GM10248 (cell line): ENCODE measurements around the gene LITAF.

Experiments
- CTCF ChIA-PET: fragments of 300-600 bp; sonication (Branson Sonifier 250); formaldehyde crosslinking; extraction: SDS; loops from one replicate; lab custom pipeline; 2021; ENCODE audit warnings: antibody characterized with exemption; lab: Yijun Ruan, JAX
- POLR2A ChIA-PET: fragments of 350-650 bp; sonication (Branson Sonifier 250); formaldehyde crosslinking; extraction: SDS; loops from one replicate; lab custom pipeline; 2020; ENCODE audit warnings: antibody characterized with exemption; lab: Yijun Ruan, JAX
- DNase-seq: peaks from one replicate; pipeline ENCODE4 v3.0.0; 2012; ENCODE audit errors: extremely low spot score
- TF ChIP-seq, protein P1 (sequence below): IDR thresholded peaks from 2 replicates; pipeline ENCODE4 v1.5.1; 2012; ENCODE audit warnings: mild to moderate bottlenecking, low read depth; ENCODE audit errors: extremely low read depth, missing control alignments, control extremely low read depth

The LITAF gene

DNA sequence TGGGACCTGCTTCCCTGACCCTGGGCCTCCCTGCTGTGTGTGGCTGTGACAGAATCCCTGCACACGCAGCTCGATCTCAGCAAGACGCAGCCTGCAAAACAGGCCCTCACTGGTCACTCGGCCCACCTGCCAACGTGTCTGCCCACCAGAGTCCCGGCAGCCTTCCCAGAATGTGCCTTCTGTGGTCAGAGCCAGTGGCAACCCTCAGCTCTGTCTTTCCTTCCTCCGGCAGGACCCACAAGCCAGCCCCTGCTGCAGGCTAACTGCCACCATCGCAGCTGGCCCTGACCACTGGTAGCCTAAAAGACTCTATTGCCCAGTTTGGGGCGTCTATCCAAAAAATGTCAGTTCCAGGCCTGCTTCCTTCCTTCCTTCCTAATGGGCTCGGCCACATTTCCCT lies 83.2 kb downstream of the LITAF start:
- ChIA-PET POLR2A (interaction anchor here (0.6 kb wide), 1 partner anchor 104 kb away, joined by 4 read pairs; no protein-coding TSS in a partner anchor), CTCF (no interaction called here)
- TF ChIP-seq, protein P1, sequence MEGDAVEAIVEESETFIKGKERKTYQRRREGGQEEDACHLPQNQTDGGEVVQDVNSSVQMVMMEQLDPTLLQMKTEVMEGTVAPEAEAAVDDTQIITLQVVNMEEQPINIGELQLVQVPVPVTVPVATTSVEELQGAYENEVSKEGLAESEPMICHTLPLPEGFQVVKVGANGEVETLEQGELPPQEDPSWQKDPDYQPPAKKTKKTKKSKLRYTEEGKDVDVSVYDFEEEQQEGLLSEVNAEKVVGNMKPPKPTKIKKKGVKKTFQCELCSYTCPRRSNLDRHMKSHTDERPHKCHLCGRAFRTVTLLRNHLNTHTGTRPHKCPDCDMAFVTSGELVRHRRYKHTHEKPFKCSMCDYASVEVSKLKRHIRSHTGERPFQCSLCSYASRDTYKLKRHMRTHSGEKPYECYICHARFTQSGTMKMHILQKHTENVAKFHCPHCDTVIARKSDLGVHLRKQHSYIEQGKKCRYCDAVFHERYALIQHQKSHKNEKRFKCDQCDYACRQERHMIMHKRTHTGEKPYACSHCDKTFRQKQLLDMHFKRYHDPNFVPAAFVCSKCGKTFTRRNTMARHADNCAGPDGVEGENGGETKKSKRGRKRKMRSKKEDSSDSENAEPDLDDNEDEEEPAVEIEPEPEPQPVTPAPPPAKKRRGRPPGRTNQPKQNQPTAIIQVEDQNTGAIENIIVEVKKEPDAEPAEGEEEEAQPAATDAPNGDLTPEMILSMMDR: no peak
- DNase-seq: no peak

DNA sequence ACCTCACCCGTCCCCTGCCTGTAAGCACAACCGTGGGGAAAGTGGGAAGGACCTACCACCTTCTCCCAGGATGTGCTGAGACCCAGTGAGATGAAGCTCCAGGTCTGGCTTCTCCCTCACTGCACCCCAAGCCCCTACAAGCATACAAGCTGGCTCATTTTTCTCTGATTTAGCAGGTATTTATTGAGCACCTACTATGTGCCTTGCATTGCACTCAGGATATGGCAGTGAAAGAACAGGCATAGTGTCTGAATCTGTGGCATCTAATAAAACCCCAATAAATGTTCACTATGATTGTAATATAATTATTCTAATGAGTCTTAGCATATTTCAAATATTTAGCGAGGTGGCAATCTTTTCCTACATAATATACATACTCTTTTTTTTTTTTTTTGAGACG lies 84.5 kb downstream of the LITAF start:
- POLR2A ChIA-PET: no interaction called here
- TF ChIP-seq, protein P1: no peak
- CTCF ChIA-PET: interaction anchor here (1.3 to 1.9 kb wide), 2 partner anchors 12 to 30 kb away, joined by 3 to 6 read pairs; no protein-coding TSS in a partner anchor
- DNase-seq: no peak

DNA sequence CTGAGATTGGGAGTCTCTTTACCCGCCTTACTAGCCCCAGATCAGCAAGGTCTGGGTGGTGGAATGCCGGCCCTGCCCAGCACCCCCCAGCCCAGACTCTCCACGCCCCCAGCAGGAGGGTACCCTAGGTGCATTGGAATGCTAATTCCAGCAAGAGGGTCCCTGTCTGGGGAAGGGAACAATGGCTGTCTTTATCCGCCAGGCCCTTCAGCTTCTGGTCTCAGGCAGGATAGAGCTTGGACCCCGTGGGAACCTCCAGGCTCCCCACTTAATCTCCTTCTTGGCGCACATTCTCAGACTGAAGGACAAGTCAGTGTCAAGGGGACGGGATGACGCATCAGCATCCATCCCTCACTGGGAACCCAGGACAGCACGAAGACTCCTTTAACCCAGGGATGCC lies 85.1 kb downstream of the LITAF start:
- ChIA-PET POLR2A (no interaction called here), CTCF (interaction anchor here (1.3 to 1.9 kb wide), 2 partner anchors 12 to 30 kb away, joined by 3 to 6 read pairs; no protein-coding TSS in a partner anchor)
- TF ChIP-seq, protein P1: no peak
- DNase-seq: no peak

DNA sequence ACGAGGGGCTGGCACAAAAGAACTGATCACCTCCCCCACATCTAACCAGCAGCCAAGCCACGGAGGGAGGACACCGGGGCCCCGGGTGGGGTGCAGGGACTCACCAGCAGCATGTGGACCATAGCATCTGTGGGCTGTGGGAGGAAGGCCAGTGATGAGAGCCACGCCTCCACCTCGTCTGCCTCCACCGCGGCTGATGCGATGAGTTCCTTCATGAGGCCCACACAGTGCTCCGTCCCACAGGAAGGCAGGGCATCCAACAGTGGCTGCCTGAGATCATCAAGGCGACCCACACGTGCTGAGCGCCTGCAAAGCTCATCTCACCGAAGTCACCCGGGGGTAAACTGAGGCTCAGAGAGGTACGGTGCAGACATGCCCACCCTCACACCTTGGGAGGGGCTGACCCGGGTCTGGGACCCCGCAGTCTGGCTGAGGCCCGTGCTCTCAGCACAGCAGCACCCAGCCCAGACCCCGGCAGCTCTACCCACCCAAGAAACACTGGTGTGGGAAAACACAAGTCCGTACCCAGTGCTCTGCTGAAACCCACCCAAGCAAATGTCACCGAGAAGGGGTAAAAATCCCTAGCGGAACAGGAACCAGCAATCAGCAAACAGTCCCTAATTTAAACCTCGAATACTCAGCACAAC lies 85.9 kb downstream of the LITAF start:
- no peak for DNase-seq
- POLR2A ChIA-PET: no interaction called here
- CTCF ChIA-PET: interaction anchor here (1.3 to 1.9 kb wide), 3 partner anchors 13 to 94 kb away, joined by 3 to 6 read pairs (median 4); no protein-coding TSS in a partner anchor
- TF ChIP-seq, protein P1: no peak

DNA sequence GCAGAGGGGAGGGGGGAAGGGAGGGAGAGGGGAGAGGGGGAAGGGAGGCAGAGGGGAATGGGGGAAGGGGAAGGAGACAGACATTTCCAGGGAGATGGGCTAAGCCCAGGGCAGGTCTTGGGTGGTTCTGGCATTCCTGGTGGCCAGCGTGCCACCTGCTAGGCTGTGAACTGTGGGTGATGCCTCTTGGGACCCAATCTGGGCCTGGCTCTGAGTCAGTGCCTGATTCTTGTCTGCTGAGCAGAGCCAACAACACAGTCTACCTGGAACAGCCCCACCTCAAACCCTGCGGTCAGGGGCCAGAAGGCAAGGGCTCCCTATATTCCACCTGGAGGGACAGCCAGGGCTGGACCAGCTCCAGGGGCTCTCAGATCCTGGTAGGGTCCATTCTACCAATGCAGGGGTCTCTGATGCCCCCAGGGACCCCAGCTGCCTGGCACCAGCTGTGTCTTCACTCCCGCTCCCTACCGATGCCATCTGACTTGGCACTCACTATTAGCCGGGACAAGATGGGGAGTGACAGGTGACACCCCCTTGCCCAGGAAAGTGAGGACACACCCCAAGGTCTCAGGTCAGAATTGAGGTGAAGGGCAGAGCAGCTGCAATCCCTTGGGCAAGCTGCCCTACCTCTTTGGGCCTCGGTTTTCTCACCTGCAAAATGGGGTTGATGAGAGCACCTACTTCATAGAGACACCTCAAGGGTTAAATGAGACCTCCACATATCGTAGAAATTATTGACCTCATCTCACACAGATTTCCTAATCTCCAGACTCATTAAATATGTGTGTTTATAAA lies 87.2 kb downstream of the LITAF start:
- ChIA-PET CTCF (interaction anchor here (1.3 kb wide), 1 partner anchor 93 kb away, joined by 4 read pairs; no protein-coding TSS in a partner anchor), POLR2A (no interaction called here)
- DNase-seq: no peak
- TF ChIP-seq, protein P1: no peak

DNA sequence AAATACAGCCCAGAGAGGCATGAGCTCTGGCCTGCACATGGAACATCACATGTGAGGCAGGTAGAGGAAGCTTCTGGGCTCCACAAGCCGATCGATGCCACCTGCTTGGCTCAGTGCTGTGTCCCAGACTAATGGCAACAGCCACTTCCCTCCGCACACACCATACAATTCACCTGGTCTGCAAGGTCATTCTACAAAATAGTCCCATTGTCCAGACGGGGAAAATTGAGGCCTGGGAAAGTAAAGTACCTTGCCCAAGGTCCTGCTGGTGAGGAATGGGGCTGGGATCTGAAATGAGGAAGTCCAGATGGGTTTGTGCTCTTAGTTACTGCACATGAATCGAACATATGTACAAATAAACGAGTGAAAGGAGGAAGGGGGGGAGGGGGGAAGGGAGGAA lies 88.0 kb downstream of the LITAF start:
- ChIA-PET CTCF (interaction anchor here (1.1 to 1.2 kb wide), 2 partner anchors 34 to 102 kb away, joined by 3 to 4 read pairs; no protein-coding TSS in a partner anchor), POLR2A (interaction anchor here (0.6 kb wide), 1 partner anchor 65 kb away, joined by 3 read pairs; no protein-coding TSS in a partner anchor)
- DNase-seq: no peak
- TF ChIP-seq, protein P1: no peak
